Cardiac muscle cell (in vitro differentiated cells and primary cell): ENCODE measurements around the gene TNIK. TPM values are rescaled to one million over a fixed set of nuclear protein-coding genes. Genes with fewer than 3 reads are reported as not detected.

Experiments
- DNase-seq, 2 donors: peaks; one replicate each; pipeline versions ENCODE4 v3.0.0 to v3.0.0-alpha.2; 2010 to 2017; ENCODE audit warnings: low read depth in 1 of 2, low spot score in 1 of 2
- H3K27ac ChIP-seq: fragments of 200-600 bp; sonication (generic); 2 replicates; pipeline ENCODE4 v1.5.1; 2016
- H3K27me3 ChIP-seq: fragments of 200-600 bp; sonication (generic); 2 replicates; pipeline ENCODE4 v1.6.0; 2016; ENCODE audit warnings: control low read depth
- H3K36me3 ChIP-seq: fragments of 200-600 bp; sonication (generic); 2 replicates; pipeline ENCODE4 v1.5.1; 2016; ENCODE audit warnings: control low read depth
- H3K4me1 ChIP-seq: fragments of 200-600 bp; sonication (generic); 2 replicates; pipeline ENCODE4 v1.8.1; 2017; ENCODE audit warnings: low read depth, mild to moderate bottlenecking, mixed run types
- H3K4me3 ChIP-seq: fragments of 200-600 bp; sonication (generic); 2 replicates; pipeline ENCODE4 v1.5.1; 2016; ENCODE audit warnings: mild to moderate bottlenecking
- H3K9me3 ChIP-seq: fragments of 200-600 bp; sonication (generic); 2 replicates; pipeline ENCODE4 v1.5.1; 2017; ENCODE audit warnings: low read depth, mild to moderate bottlenecking, control low read depth
- polyA plus RNA-seq: library from polyadenylated mRNA; unstranded; fragments of >200 nt; fragmentation: Nextera tagmentation; extraction: Ambion mirVana; gene quantifications from 2 replicates; pipeline ENCODE4 v1.2.1, GENCODE V29; 2016
- total RNA-seq: library from RNA; depleted of rRNA; stranded (reverse); fragments of >200 nt; gene quantifications from 2 replicates; pipeline ENCODE4 v1.2.3, GENCODE V29; 2016
- TF ChIP-seq, protein P1 (sequence below): IDR thresholded peaks from 2 replicates; pipeline ENCODE4 v1.5.1; 2012; ENCODE audit warnings: low read depth, mild to moderate bottlenecking, low read length

Gene TNIK
- total and polyA plus RNA-seq, 2 experiments from 2014 or later = 32.8 to 55.1 TPM

DNA sequence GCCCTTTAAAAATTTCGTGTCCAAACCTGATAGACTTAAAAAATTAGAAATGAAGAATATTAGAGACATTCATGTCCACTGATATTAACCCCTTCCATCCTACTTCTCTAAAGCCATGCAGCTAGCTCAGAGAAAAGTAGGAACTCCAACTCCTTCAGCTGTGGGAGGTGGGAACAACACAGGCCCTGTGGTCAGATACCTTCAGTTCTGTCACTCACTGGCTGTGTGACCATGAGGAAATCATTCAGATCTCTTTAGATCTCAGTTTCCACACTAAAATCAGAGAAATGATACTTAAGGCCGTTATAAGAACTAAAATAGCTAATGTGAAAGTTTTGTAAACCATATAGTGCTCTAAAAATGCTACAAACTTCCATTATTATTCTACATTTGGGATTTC is 209.8 kb downstream of the TNIK start:
- Histone ChIP-seq H3K36me3 (no peaks in the 10 kb centered on the region), H3K27ac (no peak overlapping the region), H3K27me3 (no peaks in the 10 kb centered on the region), H3K9me3 (no peaks in the 10 kb centered on the region), H3K4me1 (no peaks in the 10 kb centered on the region), H3K4me3 (no peak overlapping the region)
- TF ChIP-seq, protein P1, sequence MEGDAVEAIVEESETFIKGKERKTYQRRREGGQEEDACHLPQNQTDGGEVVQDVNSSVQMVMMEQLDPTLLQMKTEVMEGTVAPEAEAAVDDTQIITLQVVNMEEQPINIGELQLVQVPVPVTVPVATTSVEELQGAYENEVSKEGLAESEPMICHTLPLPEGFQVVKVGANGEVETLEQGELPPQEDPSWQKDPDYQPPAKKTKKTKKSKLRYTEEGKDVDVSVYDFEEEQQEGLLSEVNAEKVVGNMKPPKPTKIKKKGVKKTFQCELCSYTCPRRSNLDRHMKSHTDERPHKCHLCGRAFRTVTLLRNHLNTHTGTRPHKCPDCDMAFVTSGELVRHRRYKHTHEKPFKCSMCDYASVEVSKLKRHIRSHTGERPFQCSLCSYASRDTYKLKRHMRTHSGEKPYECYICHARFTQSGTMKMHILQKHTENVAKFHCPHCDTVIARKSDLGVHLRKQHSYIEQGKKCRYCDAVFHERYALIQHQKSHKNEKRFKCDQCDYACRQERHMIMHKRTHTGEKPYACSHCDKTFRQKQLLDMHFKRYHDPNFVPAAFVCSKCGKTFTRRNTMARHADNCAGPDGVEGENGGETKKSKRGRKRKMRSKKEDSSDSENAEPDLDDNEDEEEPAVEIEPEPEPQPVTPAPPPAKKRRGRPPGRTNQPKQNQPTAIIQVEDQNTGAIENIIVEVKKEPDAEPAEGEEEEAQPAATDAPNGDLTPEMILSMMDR = no peak
- no peak for DNase-seq

DNA sequence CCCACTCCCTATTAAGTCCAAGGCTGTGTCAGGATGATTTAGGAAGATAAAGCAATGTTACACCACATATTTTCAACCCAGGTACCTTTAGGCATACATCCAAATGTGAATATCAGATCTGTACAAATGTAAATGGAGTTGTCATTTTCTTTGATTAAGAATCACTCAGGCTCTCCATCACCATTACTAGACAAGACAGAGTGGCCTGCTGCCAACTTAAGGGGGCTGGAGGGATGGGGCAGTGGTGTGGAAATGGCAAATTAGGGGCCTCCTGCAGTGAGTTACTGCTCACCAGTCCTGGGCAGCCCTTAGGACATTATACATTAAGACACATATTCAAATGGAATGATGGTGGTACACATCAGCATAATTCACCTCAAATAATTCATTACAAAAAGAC is 211.0 kb downstream of the TNIK start:
- no peak for DNase-seq
- Histone ChIP-seq H3K27ac (no peak overlapping the region), H3K9me3 (no peaks in the 10 kb centered on the region), H3K27me3 (no peaks in the 10 kb centered on the region), H3K4me1 (no peaks in the 10 kb centered on the region), H3K36me3 (no peaks in the 10 kb centered on the region), H3K4me3 (no peak overlapping the region)
- TF ChIP-seq, protein P1 = no peak

DNA sequence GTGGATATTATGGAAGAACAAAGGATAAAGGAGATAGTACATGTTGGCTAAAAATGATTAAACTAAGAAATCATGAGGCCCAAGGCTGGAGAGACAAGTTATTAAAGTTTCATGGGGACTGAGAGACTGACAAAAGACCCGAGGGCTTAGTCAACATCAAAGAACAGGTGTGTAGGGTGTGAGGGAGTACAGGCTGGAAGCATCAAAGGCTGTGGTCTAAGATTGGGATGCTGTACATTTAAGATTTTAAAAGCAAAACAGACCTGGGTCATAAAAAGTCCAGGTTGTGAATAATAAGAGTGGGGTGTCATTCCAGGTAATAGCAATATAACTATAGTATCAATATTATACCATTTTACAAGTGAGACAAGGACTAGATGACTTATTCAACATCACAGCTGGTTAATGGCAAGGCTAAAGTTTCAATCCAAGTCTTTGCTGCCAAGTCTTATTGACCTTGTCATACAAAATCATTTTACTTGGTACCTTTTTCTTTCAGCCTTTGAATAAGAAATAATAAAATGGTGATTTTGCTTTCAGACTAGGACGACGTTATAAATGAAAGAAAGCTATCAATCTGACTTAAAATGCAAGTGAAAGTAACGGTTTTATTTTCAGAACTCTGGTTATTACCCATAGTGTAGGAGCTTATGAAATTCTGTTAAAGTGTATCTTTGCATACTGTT is 211.6 kb downstream of the TNIK start:
- Histone ChIP-seq H3K4me3 (no peak overlapping the region), H3K9me3 (no peaks in the 10 kb centered on the region), H3K4me1 (no peaks in the 10 kb centered on the region), H3K27ac (no peak overlapping the region), H3K36me3 (no peaks in the 10 kb centered on the region), H3K27me3 (no peaks in the 10 kb centered on the region)
- DNase-seq = no peak
- TF ChIP-seq, protein P1 = no peak

DNA sequence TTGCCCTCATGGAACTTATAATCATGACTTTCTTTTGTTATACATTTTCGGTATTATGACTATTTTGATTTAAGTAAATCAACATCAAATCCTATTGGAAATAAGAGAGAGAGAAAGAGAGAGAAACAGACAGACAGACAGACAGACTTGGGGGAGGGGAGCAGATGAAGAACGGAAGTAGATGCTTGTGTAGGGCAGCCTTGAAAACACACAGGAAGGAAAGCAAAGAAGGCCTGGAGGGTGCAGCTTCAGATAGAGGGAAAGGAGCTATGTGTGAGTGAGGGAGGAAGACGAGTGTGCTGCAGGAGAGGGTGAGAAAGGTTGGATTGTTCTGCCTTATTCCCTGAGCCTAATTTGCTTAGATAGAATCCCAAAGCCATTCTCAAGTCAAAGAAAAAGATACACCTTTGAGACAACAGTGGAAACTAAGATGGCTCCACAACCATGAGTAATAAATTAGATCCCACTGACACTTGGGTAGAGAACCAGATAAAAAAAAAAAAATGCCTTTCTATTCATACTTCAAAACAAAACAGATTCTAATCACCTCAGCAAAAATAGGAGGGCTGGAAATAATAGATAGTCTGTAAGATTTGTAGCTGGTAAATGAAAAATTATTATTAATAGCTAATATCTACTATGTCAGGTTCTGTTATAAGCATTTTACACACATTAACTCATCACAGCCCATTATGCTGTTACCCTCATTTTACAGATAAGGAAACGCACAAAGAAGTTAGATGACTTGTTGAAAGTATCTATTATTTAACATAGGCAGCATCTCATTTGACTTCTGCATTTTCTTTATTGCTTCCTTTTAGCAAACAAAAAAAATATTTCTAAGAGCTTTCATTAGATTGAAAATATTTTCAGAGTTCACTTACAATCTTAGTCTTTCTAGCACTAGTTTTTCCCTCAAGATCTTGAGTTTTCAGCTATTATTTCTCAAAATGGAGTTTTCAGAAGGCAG is 214.1 kb downstream of the TNIK start:
- Histone ChIP-seq H3K4me3 (no peak overlapping the region), H3K27me3 (no peaks in the 10 kb centered on the region), H3K36me3 (no peaks in the 10 kb centered on the region), H3K27ac (no peak overlapping the region), H3K9me3 (no peaks in the 10 kb centered on the region), H3K4me1 (no peaks in the 10 kb centered on the region)
- no peak for DNase-seq
- TF ChIP-seq, protein P1 = no peak

DNA sequence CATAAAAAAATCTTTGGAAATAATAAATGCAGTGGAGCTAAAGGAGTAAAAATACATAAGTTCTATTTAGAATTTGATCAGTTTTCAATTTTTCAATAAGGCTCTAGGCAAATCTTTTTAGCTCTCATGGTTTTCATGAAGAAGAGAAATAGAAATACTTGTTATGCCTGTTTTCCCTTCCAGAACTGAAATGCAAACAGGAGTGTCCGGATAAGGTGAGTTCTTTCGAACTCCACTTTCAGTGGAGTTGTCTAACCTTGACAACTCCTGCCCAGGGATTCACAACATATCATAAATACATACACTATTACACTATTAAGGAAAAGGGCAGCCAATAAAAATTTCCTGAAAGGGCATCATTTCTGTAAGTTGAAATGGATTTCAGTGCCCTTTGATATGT is 217.3 kb downstream of the TNIK start:
- Histone ChIP-seq H3K36me3 (no peaks in the 10 kb centered on the region), H3K4me1 (peaks cover 8% of the 10 kb centered on the region), H3K9me3 (no peaks in the 10 kb centered on the region), H3K4me3 (no peak overlapping the region), H3K27me3 (no peaks in the 10 kb centered on the region), H3K27ac (no peak overlapping the region)
- TF ChIP-seq, protein P1 = no peak
- no peak for DNase-seq
